HG02870 (cell line): ENCODE measurements around the gene SYT15.
A peak's percentile ranks its signal among the peaks of the same experiment; 100 is the strongest.
"Not testable (repeated sequence)": the region's sequence is repeated elsewhere in the genome, so short reads cannot be mapped to it uniquely, and the experiment has no call there.

ENCODE experiments used
- ATAC-seq: cut with Tn5 transposase; IDR thresholded peaks from one replicate; pipeline ENCODE4 v1.9.1; 2021; ENCODE audit warnings: mild to moderate bottlenecking, moderate library complexity; ENCODE audit not compliant: unreplicated experiment

SYT15 gene

GRCh38 chr10:46556515-46557318 lies 22.2 kb upstream of the SYT15 start, which contains the start of gene GPRIN2:
Gene GPRIN2, minus strand, starts transcription at chr10:46556658. Its CDS starts 5,922 bp downstream, at chr10:46550736.
- no peak for ATAC-seq

GRCh38 chr10:46557319-46558121 lies 21.4 kb upstream of the SYT15 start:
- ATAC-seq: no peak

GRCh38 chr10:46558122-46558391 lies 20.9 kb upstream of the SYT15 start:
- no peak for ATAC-seq

- no peak for ATAC-seq
Observed at GRCh38 chr10:46558392-46559185, 20.3 kb upstream of the SYT15 start.

- ATAC-seq: no peak
Observed at GRCh38 chr10:46559231-46559671, 19.7 kb upstream of the SYT15 start.

- no peak for ATAC-seq
Observed at GRCh38 chr10:46560381-46560780, 18.5 kb upstream of the SYT15 start.

GRCh38 chr10:46560952-46561351 lies 18.0 kb upstream of the SYT15 start:
- no peak for ATAC-seq

GRCh38 chr10:46565591-46566332 lies 13.2 kb upstream of the SYT15 start:
- peak; percentile 58 for ATAC-seq

GRCh38 chr10:46567151-46567550 lies 11.8 kb upstream of the SYT15 start:
- ATAC-seq: not testable (repeated sequence)

- not testable (repeated sequence) for ATAC-seq
Observed at GRCh38 chr10:46570655-46571054, 8.3 kb upstream of the SYT15 start.

GRCh38 chr10:46572765-46573164 lies 6.2 kb upstream of the SYT15 start:
- not testable (repeated sequence) for ATAC-seq

GRCh38 chr10:46573314-46573713 lies 5.6 kb upstream of the SYT15 start:
- not testable (repeated sequence) for ATAC-seq

- ATAC-seq: not testable (repeated sequence)
Observed at GRCh38 chr10:46573884-46574283, 5.0 kb upstream of the SYT15 start.

GRCh38 chr10:46577624-46578473 lies 1.1 kb upstream of the SYT15 start:
- not testable (repeated sequence) for ATAC-seq

GRCh38 chr10:46579378-46579777 lies 450 bp downstream of the SYT15 start:
- ATAC-seq: not testable (repeated sequence)

- not testable (repeated sequence) for ATAC-seq
Observed at GRCh38 chr10:46581997-46582396, 3.1 kb downstream of the SYT15 start.

GRCh38 chr10:46582568-46582967 lies 3.6 kb downstream of the SYT15 start:
- ATAC-seq: not testable (repeated sequence)

- ATAC-seq: not testable (repeated sequence)
Observed at GRCh38 chr10:46584196-46584595, 5.3 kb downstream of the SYT15 start.

- not testable (repeated sequence) for ATAC-seq
Observed at GRCh38 chr10:46585246-46585645, 6.3 kb downstream of the SYT15 start.
